Measurements from ENCODE around the gene CHGA.

CHGA gene

GRCh38 chr14:92922883-92923743 is at the start of gene CHGA:
Gene CHGA (plus strand): TSS chr14:92923150. CDS start chr14:92923360, 210 bp downstream.
- no peak for DNase-seq (ENCODE audit: low read depth in 2 of 2)

- DNase-seq (ENCODE audit: low read depth in 2 of 2), result no peak
These were observed 47.8 kb upstream of the CHGA start for GRCh38 chr14:92874962-92875661.

- DNase-seq (ENCODE audit: low read depth in 2 of 2), result no peak
These were observed 45.1 kb upstream of the CHGA start for GRCh38 chr14:92877757-92878431.

- DNase-seq (ENCODE audit: low read depth in 2 of 2), result no peak
These were observed 42.6 kb upstream of the CHGA start for GRCh38 chr14:92880351-92880750.

- no peak for DNase-seq (ENCODE audit: low read depth in 2 of 2)
These were observed 42.1 kb upstream of the CHGA start for GRCh38 chr14:92880851-92881250.

- DNase-seq (ENCODE audit: low read depth in 2 of 2), result no peak
These were observed 39.9 kb upstream of the CHGA start for GRCh38 chr14:92883066-92883465.

GRCh38 chr14:92884410-92884809 is 38.5 kb upstream of the CHGA start:
- DNase-seq (ENCODE audit: low read depth in 2 of 2), result no peak

GRCh38 chr14:92885279-92886061 is 37.5 kb upstream of the CHGA start:
- no peak for DNase-seq (ENCODE audit: low read depth in 2 of 2)

- no peak for DNase-seq (ENCODE audit: low read depth in 2 of 2)
These were observed 36.6 kb upstream of the CHGA start for GRCh38 chr14:92886337-92886736.

- no peak for DNase-seq (ENCODE audit: low read depth in 2 of 2)
These were observed 35.8 kb upstream of the CHGA start for GRCh38 chr14:92887157-92887556.

- DNase-seq (ENCODE audit: low read depth in 2 of 2), result no peak
These were observed 34.1 kb upstream of the CHGA start for GRCh38 chr14:92888896-92889295.

- DNase-seq (ENCODE audit: low read depth in 2 of 2), result no peak
These were observed 31.9 kb upstream of the CHGA start for GRCh38 chr14:92890830-92891588.

GRCh38 chr14:92892589-92892988 is 30.4 kb upstream of the CHGA start:
- DNase-seq (ENCODE audit: low read depth in 2 of 2), result no peak

GRCh38 chr14:92895352-92895878 is 27.5 kb upstream of the CHGA start:
- no peak for DNase-seq (ENCODE audit: low read depth in 2 of 2)

GRCh38 chr14:92897922-92898565 is 24.9 kb upstream of the CHGA start:
- no peak for DNase-seq (ENCODE audit: low read depth in 2 of 2)

GRCh38 chr14:92898566-92899131 is 24.3 kb upstream of the CHGA start:
- no peak for DNase-seq (ENCODE audit: low read depth in 2 of 2)

- no peak for DNase-seq (ENCODE audit: low read depth in 2 of 2)
These were observed 22.3 kb upstream of the CHGA start for GRCh38 chr14:92900660-92901059.

- no peak for DNase-seq (ENCODE audit: low read depth in 2 of 2)
These were observed 20.8 kb upstream of the CHGA start for GRCh38 chr14:92902191-92902590.

- no peak for DNase-seq (ENCODE audit: low read depth in 2 of 2)
These were observed 20.2 kb upstream of the CHGA start for GRCh38 chr14:92902726-92903125.

GRCh38 chr14:92903359-92903758 is 19.6 kb upstream of the CHGA start:
- peak in 1 of 2 donors; percentile 23 for DNase-seq (ENCODE audit: low read depth in 2 of 2)
